HEK293 (cell line): ENCODE measurements around the gene HMGN3.

Source experiments
- CTCF ChIA-PET: fragments of 350-600 bp; formaldehyde crosslinking; extraction: SDS; loops from one replicate; lab custom pipeline; 2021; ENCODE audit warnings: antibody characterized with exemption; lab: Yijun Ruan, JAX
- POLR2A ChIA-PET: fragments of 300-600 bp; formaldehyde crosslinking; extraction: SDS; loops from one replicate; lab custom pipeline; 2020; ENCODE audit warnings: antibody characterized with exemption, inconsistent platforms; lab: Yijun Ruan, JAX
- H3K27ac ChIP-seq: fragments of 200-500 bp; sonication (Bioruptor generic); 2 replicates; pipeline ENCODE4 v1.5.1; 2014; ENCODE audit warnings: low read depth, low read length, control low read depth, inconsistent platforms; ENCODE audit errors: extremely low read depth
- H3K36me3 ChIP-seq, 2 experiments: fragments of 200-500 bp in 1 of 2; sonication (Bioruptor generic) in 1 of 2; 1 replicate in 1 of 2; 2 replicates in 1 of 2; pipeline ENCODE4 v1.5.1; 2014 to 2017; ENCODE audit warnings: inconsistent platforms in 2 of 2, low read length in 2 of 2; ENCODE audit not compliant: control insufficient read depth in 2 of 2, insufficient read depth in 1 of 2
- H3K4me1 ChIP-seq: fragments of 200-500 bp; sonication (Bioruptor generic); 2 replicates; pipeline ENCODE4 v1.5.1; 2014; ENCODE audit warnings: mild to moderate bottlenecking, low read length, inconsistent platforms; ENCODE audit not compliant: control insufficient read depth, insufficient read depth
- H3K4me3 ChIP-seq: 2 replicates; pipeline ENCODE4 v1.5.1; 2011; ENCODE audit warnings: low read depth, mild to moderate bottlenecking, control low read depth, low read length, moderate library complexity
- H3K9me3 ChIP-seq: fragments of 200-500 bp; sonication (Bioruptor generic); 2 replicates; pipeline ENCODE4 v1.5.1; 2014; ENCODE audit warnings: low read depth, low read length, inconsistent platforms; ENCODE audit not compliant: control insufficient read depth, insufficient read depth
- KLF8 ChIP-seq: fragments of 450-650 bp; formaldehyde crosslinking; IDR thresholded peaks from 2 replicates; pipeline ENCODE4 v1.5.1; 2016; ENCODE audit warnings: missing biosample characterization, missing genetic modification characterization
- MEIS1 ChIP-seq: sonication (generic); formaldehyde crosslinking; IDR thresholded peaks from 2 replicates; pipeline ENCODE4 v1.8.1; 2022; ENCODE audit warnings: missing genetic modification reagents, mild to moderate bottlenecking, borderline replicate concordance
- MZF1 ChIP-seq: fragments of 450-650 bp; formaldehyde crosslinking; IDR thresholded peaks from 2 replicates; pipeline ENCODE4 v1.5.1; 2017; ENCODE audit warnings: missing biosample characterization, missing genetic modification characterization, borderline replicate concordance
- OSR2 ChIP-seq: fragments of 450-650 bp; formaldehyde crosslinking; IDR thresholded peaks from 2 replicates; pipeline ENCODE4 v1.5.1; 2016; ENCODE audit warnings: missing biosample characterization, missing genetic modification characterization
- SP7 ChIP-seq: fragments of 450-650 bp; formaldehyde crosslinking; IDR thresholded peaks from 2 replicates; pipeline ENCODE4 v1.5.1; 2016; ENCODE audit warnings: missing biosample characterization, missing genetic modification characterization
- ZNF138 ChIP-seq: fragments of 450-650 bp; formaldehyde crosslinking; IDR thresholded peaks from 2 replicates; pipeline ENCODE4 v1.5.1; 2016; ENCODE audit warnings: missing biosample characterization, missing genetic modification characterization, borderline replicate concordance
- ZNF16 ChIP-seq: fragments of 450-650 bp; formaldehyde crosslinking; IDR thresholded peaks from 2 replicates; pipeline ENCODE4 v1.5.1; 2016; ENCODE audit warnings: low read depth, missing biosample characterization, missing genetic modification characterization
- ZNF37A ChIP-seq: fragments of 450-650 bp; IDR thresholded peaks from 2 replicates; pipeline ENCODE4 v1.5.1; 2018; ENCODE audit warnings: missing biosample characterization, missing genetic modification characterization
- ZNF529 ChIP-seq: fragments of 450-650 bp; formaldehyde crosslinking; IDR thresholded peaks from 2 replicates; pipeline ENCODE4 v1.5.1; 2017; ENCODE audit warnings: missing genetic modification characterization, missing biosample characterization; ENCODE audit not compliant: insufficient replicate concordance
- ZNF768 ChIP-seq: fragments of 450-650 bp; formaldehyde crosslinking; IDR thresholded peaks from 2 replicates; pipeline ENCODE4 v1.5.1; 2018; ENCODE audit warnings: missing biosample characterization, mild to moderate bottlenecking, missing genetic modification characterization
- TF ChIP-seq, protein P1 (sequence below): fragments of 450-650 bp; formaldehyde crosslinking; conservative IDR thresholded peaks from 2 replicates; pipeline ENCODE4 v1.5.1; 2016; ENCODE audit warnings: low read depth, missing biosample characterization, missing genetic modification characterization
- TF ChIP-seq, protein P2 (sequence below): fragments of 450-650 bp; formaldehyde crosslinking; IDR thresholded peaks from 2 replicates; pipeline ENCODE4 v1.5.1; 2017; ENCODE audit warnings: missing biosample characterization, missing genetic modification characterization
- TF ChIP-seq, protein P3 (sequence below): fragments of 450-650 bp; formaldehyde crosslinking; IDR thresholded peaks from 2 replicates; pipeline ENCODE4 v1.5.1; 2017; ENCODE audit warnings: missing biosample characterization, missing genetic modification characterization

Gene HMGN3

DNA sequence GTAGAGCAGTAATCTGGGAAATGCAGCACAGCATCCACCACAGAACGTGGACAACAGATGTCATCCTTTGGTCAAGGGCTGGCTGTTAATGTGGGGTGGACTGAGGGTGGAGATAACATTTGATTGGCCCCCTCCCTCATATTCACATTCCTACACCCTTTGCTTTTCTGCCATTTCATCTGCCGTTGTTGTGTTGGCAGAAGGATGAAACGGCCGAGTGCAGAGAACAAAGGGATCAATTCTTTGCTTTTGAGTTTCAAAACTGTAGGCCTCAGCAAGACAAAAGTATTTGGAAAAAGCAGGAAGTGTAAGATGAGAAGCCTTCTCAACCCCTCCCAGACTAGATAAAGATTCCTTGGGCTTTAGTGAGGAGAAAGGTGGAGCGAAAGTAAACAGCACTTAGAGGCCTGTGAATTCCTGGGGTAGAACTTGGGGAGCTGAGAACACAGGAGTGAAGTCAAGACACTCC lies 82.2 kb downstream of the HMGN3 start:
- Histone ChIP-seq H3K27ac (no peak overlapping the region), H3K9me3 (no peaks in the 10 kb centered on the region), H3K4me3 (no peak overlapping the region), H3K36me3 (no peaks in the 10 kb centered on the region), H3K4me1 (no peaks in the 10 kb centered on the region)
- ChIA-PET CTCF (interaction anchor here (0.7 kb wide), 1 partner anchor 28 kb away, joined by 6 read pairs; no protein-coding TSS in a partner anchor), POLR2A (no interaction called here)
- TF ChIP-seq, protein P1, sequence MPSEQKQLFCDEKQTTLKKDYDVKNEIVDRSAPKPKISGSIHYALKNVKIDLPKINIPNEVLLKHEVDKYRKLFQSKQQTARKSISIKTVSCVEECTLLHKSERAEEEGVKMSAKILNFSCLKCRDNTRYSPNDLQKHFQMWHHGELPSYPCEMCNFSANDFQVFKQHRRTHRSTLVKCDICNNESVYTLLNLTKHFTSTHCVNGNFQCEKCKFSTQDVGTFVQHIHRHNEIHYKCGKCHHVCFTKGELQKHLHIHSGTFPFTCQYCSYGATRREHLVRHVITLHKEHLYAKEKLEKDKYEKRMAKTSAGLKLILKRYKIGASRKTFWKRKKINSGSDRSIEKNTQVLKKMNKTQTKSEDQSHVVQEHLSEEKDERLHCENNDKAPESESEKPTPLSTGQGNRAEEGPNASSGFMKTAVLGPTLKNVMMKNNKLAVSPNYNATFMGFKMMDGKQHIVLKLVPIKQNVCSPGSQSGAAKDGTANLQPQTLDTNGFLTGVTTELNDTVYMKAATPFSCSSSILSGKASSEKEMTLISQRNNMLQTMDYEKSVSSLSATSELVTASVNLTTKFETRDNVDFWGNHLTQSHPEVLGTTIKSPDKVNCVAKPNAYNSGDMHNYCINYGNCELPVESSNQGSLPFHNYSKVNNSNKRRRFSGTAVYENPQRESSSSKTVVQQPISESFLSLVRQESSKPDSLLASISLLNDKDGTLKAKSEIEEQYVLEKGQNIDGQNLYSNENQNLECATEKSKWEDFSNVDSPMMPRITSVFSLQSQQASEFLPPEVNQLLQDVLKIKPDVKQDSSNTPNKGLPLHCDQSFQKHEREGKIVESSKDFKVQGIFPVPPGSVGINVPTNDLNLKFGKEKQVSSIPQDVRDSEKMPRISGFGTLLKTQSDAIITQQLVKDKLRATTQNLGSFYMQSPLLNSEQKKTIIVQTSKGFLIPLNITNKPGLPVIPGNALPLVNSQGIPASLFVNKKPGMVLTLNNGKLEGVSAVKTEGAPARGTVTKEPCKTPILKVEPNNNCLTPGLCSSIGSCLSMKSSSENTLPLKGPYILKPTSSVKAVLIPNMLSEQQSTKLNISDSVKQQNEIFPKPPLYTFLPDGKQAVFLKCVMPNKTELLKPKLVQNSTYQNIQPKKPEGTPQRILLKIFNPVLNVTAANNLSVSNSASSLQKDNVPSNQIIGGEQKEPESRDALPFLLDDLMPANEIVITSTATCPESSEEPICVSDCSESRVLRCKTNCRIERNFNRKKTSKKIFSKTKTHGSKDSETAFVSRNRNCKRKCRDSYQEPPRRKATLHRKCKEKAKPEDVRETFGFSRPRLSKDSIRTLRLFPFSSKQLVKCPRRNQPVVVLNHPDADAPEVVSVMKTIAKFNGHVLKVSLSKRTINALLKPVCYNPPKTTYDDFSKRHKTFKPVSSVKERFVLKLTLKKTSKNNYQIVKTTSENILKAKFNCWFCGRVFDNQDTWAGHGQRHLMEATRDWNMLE (tag by site-specific recombination): no peak
- no peak for TF ChIP-seq MZF1 (tag by site-specific recombination)
- TF ChIP-seq, protein P2, sequence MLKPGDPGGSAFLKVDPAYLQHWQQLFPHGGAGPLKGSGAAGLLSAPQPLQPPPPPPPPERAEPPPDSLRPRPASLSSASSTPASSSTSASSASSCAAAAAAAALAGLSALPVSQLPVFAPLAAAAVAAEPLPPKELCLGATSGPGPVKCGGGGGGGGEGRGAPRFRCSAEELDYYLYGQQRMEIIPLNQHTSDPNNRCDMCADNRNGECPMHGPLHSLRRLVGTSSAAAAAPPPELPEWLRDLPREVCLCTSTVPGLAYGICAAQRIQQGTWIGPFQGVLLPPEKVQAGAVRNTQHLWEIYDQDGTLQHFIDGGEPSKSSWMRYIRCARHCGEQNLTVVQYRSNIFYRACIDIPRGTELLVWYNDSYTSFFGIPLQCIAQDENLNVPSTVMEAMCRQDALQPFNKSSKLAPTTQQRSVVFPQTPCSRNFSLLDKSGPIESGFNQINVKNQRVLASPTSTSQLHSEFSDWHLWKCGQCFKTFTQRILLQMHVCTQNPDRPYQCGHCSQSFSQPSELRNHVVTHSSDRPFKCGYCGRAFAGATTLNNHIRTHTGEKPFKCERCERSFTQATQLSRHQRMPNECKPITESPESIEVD (tag by site-specific recombination): no peak
- no peak for TF ChIP-seq OSR2
- TF ChIP-seq ZNF768 (tag by site-specific recombination): no peak
- TF ChIP-seq ZNF138 (tag by site-specific recombination): no peak
- TF ChIP-seq, protein P3, sequence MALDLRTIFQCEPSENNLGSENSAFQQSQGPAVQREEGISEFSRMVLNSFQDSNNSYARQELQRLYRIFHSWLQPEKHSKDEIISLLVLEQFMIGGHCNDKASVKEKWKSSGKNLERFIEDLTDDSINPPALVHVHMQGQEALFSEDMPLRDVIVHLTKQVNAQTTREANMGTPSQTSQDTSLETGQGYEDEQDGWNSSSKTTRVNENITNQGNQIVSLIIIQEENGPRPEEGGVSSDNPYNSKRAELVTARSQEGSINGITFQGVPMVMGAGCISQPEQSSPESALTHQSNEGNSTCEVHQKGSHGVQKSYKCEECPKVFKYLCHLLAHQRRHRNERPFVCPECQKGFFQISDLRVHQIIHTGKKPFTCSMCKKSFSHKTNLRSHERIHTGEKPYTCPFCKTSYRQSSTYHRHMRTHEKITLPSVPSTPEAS (tag by site-specific recombination): no peak
- no peak for TF ChIP-seq SP7 (tag by site-specific recombination)
- no peak for TF ChIP-seq KLF8
- TF ChIP-seq MEIS1 (CRISPR knock-in tag): no peak
- TF ChIP-seq ZNF37A: no peak
- no peak for TF ChIP-seq ZNF529 (tag by site-specific recombination)
- TF ChIP-seq ZNF16 (tag by site-specific recombination): no peak
